AG04450 (cell line): ENCODE measurements around the gene TUBB3. TPM values are rescaled to one million over a fixed set of nuclear protein-coding genes. Genes with fewer than 3 reads are reported as not detected.
A peak's percentile ranks its signal among the peaks of the same experiment; 100 is the strongest.

Experiments used
- CTCF ChIA-PET: fragments of 300-600, 350-600 bp; formaldehyde crosslinking; extraction: SDS; loops from one replicate; lab custom pipeline; 2022; ENCODE audit warnings: antibody characterized with exemption, inconsistent platforms; lab: Charles Lee
- POLR2A ChIA-PET: fragments of 350-600 bp; formaldehyde crosslinking; extraction: SDS; loops from one replicate; lab custom pipeline; 2021; ENCODE audit warnings: antibody characterized with exemption, inconsistent platforms; lab: Yijun Ruan, JAX
- DNase-seq: peaks from one replicate; pipeline ENCODE4 v3.0.0-alpha.2; 2011; ENCODE audit warnings: low read depth, low spot score
- H3K27ac ChIP-seq: one replicate; pipeline ENCODE4 v1.5.1; 2012; ENCODE audit warnings: low read depth, low read length, control low read depth
- H3K27me3 ChIP-seq: one replicate; pipeline ENCODE4 v1.6.0; 2012; ENCODE audit warnings: low read length; ENCODE audit not compliant: control insufficient read depth, insufficient read depth
- H3K4me3 ChIP-seq: 2 replicates; pipeline ENCODE4 v1.5.1; 2011; ENCODE audit warnings: mild to moderate bottlenecking, low read depth, low read length, control low read depth
- H3K9me3 ChIP-seq: 2 replicates; pipeline ENCODE4 v1.5.1; 2012; ENCODE audit warnings: low read length; ENCODE audit not compliant: control insufficient read depth, insufficient read depth
- CTCF ChIP-seq: IDR thresholded peaks from 2 replicates; pipeline ENCODE4 v1.5.1; 2011; ENCODE audit warnings: low read depth, low read length, control low read depth, inconsistent platforms
- polyA plus RNA-seq: library from polyadenylated mRNA; depleted of rRNA; stranded (reverse); fragments of >200 nt; gene quantifications from 2 replicates; pipeline ENCODE4 v1.2.3, GENCODE V29; 2011

Gene TUBB3
- polyA plus RNA-seq, 1 experiment: 129 TPM

GRCh38 chr16:89971495-89972243, 48.5 kb downstream of the TUBB3 start:
- CTCF ChIA-PET: no interaction called here
- DNase-seq: no peak

GRCh38 chr16:89972244-89973234, 49.4 kb downstream of the TUBB3 start:
- Histone ChIP-seq H3K4me3 (peak overlapping the region; percentile 97), H3K27ac (peak overlapping the region; percentile 77), H3K27me3 (no peaks in the 10 kb centered on the region), H3K9me3 (peaks cover 16% of the 10 kb centered on the region)
- ChIA-PET POLR2A (interaction anchor here (0.5 to 1.5 kb wide), 7 partner anchors 9 to 156 kb away, joined by 3 to 6 read pairs (median 4); partner anchors contain the start of gene FANCA), CTCF (interaction anchor here (0.6 kb wide), 1 partner anchor 180 kb away, joined by 3 read pairs; no protein-coding TSS in a partner anchor)
- peak; percentile 61 for DNase-seq
- no peak for TF ChIP-seq CTCF

More at GRCh38 chr16:89971495-89972243, 48.5 kb downstream of the TUBB3 start:
- Histone ChIP-seq H3K27ac (peak overlapping the region; percentile 77), H3K9me3 (peaks cover 16% of the 10 kb centered on the region), H3K4me3 (peak overlapping the region; percentile 97), H3K27me3 (no peaks in the 10 kb centered on the region)
- POLR2A ChIA-PET: interaction anchor here (0.6 to 1.5 kb wide), 4 partner anchors 48 to 155 kb away, joined by 3 to 6 read pairs (median 4); partner anchors contain the start of gene FANCA
- TF ChIP-seq CTCF: no peak

- Histone ChIP-seq H3K27ac (peak overlapping the region; percentile 52), H3K9me3 (peaks cover 16% of the 10 kb centered on the region), H3K27me3 (no peaks in the 10 kb centered on the region), H3K4me3 (peak overlapping the region; percentile 97)
- no peak for TF ChIP-seq CTCF
- POLR2A ChIA-PET: interaction anchor here (0.5 to 1.5 kb wide), 6 partner anchors 8 to 51 kb away, joined by 3 to 6 read pairs (median 4); no protein-coding TSS in a partner anchor
- no peak for DNase-seq
- CTCF ChIA-PET: interaction anchor here (0.6 kb wide), 1 partner anchor 181 kb away, joined by 3 read pairs; no protein-coding TSS in a partner anchor
These were observed 50.1 kb downstream of the TUBB3 start for GRCh38 chr16:89973235-89973634.

GRCh38 chr16:89973654-89974335, 50.7 kb downstream of the TUBB3 start:
- Histone ChIP-seq H3K9me3 (peaks cover 16% of the 10 kb centered on the region), H3K27me3 (no peaks in the 10 kb centered on the region), H3K27ac (no peak overlapping the region), H3K4me3 (peak overlapping the region; percentile 97)
- TF ChIP-seq CTCF: no peak
- ChIA-PET POLR2A (interaction anchor here (0.5 to 1.0 kb wide), 4 partner anchors 11 to 47 kb away, joined by 3 to 8 read pairs (median 5); no protein-coding TSS in a partner anchor), CTCF (interaction anchor here (0.6 kb wide), 1 partner anchor 181 kb away, joined by 3 read pairs; no protein-coding TSS in a partner anchor)
- DNase-seq: no peak
